IPS DF 19.7 (cell line): Measurements from ENCODE around the gene WIPI1.

ENCODE experiments used
- DNase-seq: peaks from one replicate; pipeline ENCODE4 v3.0.0-alpha.2; 2013; ENCODE audit warnings: low read depth, low spot score

The WIPI1 gene

DNA sequence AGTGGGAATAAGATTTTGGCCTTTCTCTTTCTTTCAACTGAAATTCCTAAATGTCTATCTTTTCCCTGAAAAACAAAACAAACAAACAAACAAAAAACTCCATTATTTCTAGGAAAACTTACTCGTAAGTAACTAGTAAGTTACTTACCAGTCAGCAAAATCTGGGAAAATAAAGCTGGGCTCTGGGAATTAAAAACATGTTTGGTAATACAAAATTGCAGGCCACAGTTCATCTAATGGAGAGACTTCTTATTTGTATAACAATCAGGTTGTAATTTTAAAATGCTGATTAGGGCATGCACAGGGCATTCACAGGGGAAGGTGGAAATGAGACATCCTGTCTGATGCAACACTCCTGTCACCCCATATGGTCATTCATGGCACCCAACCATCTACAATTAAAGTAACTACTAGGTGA, 3.8 kb upstream of the WIPI1 start:
- no peak for DNase-seq

DNA sequence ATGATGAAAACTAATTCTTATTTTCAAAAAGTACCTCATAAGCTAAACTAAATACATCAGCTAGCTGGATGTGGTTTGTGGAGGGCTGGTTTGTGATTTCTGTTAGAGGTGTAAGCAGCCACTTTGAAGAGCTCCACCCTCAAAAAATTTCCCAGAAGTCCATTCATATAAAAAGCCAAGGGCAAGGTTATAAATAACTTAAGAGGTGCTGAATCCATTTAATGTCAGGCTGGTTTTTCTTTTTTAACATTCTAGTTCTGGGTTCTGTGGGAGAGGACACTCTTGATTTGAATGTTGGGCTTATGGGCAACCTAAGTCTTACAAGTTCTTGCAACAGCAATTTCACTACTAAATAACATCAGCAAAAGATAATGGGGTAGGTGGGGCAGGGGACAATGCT, 3.4 kb upstream of the WIPI1 start:
- no peak for DNase-seq

DNA sequence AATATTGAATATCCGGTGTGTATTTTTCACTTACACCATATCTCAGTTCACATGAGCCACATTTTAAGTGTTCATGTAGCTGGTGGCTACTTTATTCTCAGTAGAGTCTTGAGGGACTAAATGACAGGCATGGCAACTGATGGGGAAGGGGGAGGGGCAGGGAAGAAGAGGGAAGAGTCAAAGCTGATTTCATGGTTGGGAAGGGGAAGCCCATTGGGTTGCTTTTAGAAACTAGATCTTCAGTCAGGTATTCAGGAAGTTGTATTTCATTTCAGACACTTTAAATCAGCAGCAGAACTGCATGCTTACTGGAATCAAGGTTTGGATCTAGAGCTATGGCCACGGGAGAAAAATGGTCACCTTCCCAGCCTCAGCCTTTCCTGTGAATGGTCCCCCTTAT, 2.9 kb upstream of the WIPI1 start:
- DNase-seq: no peak

DNA sequence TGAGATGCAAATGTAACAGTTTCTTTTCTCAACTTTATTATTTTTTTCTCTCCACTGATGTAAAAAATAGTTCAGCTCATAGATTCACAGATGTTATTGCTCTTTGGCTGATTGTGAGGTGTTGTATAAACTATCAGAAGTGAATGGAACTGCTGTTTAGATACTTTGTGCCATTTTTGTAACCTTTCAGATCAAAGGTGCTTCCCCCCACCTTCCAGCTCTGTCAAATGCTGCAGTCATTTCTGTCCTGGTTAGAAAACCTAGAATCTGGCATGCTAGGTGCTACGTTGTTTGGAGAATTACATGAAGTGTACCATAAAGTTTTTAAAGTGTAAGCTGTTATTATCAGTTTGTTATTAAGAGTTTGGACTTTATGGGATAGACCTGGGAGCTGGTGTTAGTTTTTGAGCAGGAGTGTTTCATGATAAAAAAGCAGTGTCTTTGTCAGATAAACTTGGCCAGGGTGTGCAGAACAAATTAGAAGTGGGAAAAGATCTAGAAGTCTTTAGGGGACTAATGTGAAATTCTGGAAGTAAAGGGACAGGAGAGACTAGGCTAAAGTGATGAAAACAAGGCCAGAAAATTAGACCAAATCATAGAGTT, 1.8 kb upstream of the WIPI1 start:
- DNase-seq: no peak

DNA sequence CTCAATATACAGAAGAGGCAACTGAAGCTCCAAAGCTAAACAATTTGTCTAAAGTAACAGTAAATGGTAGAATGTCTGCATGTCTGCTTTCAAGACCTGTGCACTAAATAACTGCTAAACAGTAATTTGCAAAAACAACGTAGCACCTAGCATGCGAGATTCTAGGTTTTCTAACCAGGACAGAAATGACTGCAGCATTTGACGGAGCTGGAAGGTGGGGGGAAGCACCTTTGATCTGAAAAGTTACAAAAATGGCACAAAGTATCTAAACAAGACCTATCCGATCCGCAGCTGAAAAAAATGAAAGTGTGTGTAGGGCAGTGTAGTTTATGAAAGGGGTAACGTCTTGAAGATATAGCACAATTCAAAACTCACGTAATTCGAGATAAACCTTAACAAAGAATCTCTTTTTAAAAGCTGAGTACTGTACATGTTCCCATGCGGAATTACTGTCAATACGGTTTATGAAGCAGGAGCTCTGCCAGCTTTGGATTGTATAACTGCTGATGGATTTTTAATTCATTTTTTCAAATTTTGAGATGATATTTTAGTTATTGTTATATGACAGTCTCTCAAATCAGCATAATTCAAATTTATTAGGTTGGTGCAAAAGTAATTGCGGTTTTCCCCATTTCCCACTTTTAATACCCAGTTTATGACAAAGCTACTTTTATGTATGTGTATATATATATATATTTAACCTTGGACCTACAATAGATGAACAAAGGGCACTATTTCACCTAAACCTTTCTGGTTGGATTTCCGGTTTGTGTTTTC, 1.2 kb upstream of the WIPI1 start:
- no peak for DNase-seq

DNA sequence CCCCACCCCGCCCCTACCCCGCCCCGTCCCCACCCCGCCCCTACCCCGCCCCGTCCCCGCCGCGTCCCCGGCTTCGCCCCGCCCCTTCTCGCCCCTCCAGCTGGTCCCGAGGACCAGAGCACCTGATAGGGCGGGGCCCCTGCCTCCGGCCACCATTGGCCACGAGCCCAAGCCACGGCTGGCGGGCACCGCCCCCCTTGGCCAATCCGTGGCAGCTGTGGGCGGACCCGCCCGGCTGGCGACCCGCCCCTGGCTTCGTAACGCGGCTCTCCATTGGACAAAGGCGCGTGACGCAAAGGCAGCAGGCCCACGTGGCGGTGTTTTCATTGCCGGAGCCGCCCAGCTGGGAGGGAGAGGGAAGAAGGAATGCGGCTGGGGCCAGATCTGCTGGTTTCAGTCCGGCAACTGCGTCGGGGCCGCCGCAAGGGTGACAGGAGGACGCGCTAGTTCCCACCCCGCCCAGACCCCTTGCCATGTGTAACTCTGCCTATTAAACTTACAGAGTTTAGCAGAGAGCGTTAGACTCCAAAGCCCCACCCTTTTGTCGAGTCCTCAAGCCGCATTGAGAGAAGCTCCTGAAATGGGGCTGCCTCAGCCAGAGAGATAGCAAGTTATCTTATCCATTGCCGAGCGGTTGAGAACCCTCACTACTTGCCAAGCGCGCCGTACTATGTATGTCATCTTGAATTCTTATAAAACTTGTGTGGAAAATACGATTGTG, 403 bp upstream of the WIPI1 start:
- DNase-seq: peak; percentile 84

DNA sequence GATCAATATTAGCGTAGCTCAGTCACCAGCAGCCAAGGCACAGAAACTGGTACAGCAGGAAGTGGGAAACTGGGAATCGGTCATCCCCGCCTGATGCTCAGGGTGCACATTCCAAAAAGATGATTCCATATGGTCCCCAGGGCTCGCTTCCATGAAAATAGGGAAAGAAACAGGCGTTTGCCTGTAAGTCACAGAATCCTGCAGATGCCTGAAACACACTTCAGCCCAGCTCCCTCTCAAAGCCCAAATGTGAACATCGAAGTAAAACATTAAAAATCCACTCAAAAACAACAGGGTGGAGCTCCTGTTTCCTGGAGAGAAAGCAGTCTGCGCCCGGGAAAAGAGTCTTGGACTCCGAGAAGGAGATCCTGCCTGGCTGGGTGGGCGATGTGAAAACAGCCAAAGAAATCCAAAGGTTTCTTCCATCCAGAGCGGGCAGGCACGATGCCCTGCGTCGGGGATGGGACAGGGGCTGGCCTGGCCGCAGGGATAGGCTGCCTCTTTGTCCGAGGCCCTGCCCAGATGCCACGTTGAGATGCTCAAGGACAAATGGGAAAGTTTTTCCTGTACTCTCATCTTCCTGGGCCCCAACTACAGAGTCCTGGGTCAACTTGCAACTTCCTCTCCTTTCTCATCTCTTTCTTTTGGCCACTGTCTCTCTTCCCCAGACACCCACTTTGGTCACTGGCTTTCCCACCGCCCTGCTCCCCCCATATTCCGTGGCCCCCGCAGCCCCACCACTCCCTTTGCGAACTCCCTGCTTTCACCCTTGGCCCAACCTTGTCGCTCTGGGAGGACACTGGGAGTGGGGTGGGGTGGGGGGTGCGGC, 743 bp downstream of the WIPI1 start:
- peak; percentile 64 for DNase-seq

DNA sequence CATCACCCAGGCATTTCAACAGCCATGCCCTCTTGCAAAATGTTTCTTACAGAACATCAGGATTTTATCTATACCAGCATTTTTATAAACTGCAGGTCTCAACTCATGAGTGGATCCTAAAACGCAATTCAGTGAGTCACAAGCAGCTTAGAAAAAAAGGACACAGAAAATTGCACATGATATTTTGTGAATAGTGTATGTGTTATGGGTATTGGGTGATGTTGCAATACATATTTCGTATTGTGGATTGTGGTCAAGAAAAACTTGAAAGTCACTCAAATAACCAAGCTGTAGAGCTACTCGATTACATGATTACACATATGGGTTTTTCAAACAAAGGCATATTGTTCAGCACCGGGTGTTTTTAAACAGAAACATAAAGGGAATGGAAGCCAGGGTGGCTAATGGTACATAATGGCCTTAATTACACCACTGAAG, 1.4 kb downstream of the WIPI1 start:
- no peak for DNase-seq

DNA sequence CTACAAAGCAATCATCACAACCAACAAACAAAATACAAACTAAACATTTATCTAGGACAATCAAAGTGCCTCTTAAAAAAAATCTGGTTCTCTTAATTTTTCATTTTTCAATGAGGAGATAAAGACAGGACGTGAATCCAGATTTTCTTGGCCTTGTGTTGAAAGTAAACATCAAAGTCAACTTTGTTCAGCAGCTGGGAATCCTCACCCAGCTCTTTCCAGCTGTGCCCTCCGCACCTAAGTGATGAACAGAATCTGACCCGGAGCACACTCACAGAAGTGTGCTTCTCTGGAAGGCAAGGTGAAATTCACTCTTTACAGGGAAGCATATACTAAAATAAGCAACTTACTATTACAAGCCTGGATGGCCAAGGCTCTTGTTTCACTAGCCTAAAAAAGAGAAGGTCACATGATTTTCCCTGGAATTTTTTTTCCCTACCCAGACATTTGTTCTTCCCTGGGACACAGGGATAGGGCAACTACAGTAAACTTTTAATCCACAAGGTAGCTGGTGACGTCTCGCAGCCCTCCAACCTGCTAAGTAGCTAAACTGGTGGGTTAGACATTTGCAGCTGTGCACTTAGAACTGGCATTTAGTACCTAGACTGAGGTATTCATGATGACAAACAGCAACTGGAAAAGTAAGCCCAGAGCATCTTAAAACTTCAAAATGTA, 3.2 kb downstream of the WIPI1 start:
- no peak for DNase-seq

DNA sequence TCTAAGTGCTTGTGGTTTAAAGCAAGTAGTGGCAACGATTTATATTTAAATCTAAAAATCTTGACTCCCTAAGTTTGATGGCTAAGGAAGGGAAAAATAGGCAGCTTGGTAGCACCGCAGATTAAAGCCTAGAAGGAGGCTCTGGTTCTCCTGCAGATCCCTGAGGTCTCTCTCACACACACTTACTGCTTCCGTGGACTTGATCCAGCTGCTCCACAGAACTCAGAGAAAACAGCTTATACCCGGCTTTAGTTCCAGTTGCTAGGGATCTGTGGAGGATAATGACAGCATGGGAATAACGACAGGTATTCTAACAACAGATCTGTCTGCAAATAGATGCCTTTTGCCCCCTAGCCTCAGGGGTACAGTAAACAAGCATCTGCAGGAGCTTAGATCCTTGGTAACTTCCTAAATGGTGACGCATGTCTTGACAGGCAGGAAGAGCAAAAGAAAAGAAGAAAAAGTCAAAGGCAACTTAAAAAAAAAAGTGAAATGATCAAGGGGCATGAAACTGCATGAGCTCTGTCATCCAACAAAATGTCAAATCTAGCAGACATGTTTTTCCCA, 4.5 kb downstream of the WIPI1 start:
- no peak for DNase-seq

DNA sequence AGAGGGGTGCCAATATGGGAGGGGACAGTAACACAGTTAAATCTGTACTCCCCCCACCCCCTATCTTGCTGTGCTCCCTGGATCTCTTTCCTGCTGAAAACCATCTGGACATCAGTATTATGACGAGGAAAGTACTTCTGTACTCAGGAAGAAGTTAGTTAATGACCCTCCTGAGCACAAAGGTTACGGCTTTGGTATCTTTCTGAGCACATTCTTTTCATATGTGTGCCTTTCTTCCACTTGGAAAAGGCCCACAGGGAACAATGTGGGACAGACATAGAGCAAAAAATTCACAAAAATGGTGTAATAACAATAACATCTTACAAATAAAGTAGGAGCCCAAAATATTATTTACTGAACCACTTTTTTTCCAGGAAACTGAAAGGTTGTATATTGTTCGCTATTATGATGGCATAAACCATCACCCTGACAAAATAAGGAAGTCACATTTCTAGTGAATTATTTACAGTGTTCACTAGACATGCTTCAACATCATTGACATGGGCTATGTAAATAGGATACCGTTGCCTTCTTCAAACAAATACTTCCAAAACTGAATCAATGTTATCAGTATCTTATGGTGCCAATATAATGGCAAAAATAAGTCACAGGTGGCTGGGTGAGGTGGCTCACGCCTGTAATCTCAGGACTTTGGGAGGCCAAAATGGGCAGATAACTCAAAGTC, 5.5 kb downstream of the WIPI1 start:
- no peak for DNase-seq

DNA sequence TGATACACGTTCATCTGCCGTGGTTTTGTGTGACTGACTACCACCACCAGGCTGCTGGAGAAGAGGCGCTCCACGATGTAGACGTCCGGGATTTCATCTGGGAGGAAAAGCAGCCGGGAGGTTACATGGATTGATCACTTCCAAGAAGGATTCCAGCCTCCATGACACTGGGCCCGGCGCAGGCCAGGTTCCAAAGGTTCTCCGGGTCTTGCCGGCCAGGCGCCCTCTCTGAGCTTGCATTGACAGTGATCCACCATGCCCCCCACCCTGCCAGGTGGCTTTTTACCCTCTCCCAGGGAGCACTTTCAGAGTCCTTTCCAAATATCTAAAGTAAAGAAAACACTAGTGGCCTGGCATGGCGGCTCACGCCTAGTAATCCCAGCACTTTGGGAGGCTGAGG, 6.5 kb downstream of the WIPI1 start:
- DNase-seq: no peak

DNA sequence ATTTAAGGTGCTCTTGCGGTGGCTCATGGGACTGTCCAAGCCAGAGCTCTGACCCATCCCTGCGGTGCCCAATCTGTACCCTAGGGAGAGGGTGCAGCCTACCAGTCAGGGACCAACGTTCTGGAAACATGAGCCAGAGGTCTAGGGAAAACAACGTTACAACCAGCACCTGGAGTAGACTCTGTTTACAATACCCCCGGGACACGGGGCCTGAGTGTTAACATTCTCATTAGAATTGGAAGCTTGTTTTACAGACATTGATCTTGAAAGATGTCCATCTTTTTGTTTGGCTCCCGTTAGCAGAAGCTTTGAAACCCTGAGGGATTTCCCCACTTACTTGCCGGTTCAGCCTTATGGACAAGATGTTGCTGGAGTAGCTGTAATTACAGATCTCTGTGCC, 6.9 kb downstream of the WIPI1 start:
- no peak for DNase-seq

DNA sequence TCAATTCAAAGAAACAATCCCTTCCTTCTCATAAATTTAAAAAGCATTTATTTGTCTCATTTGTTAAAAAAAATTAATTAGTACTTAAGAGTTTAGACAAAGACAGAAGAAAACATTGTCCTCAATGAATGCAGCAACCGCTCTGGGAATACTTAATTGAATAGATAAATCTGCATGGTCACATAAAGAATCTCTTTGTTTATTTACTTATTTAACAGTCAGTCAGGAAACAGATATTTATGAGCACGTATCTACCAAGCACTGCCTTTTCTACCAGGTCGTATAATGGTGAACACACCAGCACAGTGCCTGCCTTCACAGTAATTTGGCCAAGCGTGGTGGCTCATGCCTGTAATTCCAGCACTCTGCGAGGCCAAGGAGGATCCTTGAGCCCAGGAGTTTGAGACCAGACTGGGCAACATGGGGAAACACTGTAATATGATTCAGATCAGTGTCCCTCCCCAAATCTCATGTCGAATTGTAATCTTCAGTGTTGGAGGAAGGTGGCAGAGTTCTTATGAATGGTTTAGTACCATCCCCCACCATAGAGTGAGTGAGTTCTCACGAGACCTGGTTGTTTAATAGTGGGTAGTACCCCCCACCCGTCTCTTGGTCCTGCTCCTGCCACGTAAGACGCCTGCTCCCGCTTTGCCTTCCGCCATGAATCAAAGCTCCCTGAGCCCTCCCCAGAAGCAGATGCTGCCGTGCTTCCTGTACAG, 8.1 kb downstream of the WIPI1 start:
- DNase-seq: no peak

DNA sequence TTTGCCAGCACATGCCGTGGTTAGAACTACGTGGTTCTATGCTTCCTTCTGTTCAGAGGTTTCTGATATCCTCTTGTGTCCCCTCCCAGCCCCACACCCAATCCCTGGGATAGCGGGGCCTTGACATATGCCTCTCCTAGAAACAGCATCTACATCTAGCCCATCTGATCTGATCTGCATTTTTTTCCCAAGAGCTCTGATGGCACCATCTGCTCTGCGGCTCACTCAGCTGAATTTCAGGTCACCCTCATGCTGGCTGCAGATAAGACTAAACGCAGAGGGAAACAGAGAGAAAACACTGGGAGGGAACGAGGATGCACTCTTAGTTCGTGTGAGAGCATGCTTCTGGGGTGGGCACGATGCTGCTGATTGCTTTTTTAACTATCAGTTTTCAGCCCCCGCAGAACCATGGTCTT, 10.7 kb downstream of the WIPI1 start:
- DNase-seq: no peak

DNA sequence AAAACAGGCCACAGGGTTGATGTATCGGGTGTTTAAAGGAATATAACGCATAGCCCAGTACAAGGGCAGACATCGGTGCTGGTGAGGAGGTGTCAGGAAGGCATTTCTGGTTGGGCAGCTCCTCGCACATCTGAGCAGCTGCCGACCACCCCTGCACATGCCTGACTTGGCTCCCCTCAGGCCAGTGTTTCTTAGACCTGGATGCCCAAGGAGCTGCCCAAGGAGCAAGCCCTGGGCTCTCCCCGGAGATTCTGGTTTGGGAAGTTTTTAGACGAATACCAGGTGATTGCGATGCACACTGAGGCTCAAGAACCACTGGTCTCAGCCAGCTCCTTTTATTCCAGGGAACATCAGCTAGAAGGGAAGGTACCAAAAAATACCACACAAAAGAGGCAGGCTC, 11.6 kb downstream of the WIPI1 start:
- DNase-seq: no peak

DNA sequence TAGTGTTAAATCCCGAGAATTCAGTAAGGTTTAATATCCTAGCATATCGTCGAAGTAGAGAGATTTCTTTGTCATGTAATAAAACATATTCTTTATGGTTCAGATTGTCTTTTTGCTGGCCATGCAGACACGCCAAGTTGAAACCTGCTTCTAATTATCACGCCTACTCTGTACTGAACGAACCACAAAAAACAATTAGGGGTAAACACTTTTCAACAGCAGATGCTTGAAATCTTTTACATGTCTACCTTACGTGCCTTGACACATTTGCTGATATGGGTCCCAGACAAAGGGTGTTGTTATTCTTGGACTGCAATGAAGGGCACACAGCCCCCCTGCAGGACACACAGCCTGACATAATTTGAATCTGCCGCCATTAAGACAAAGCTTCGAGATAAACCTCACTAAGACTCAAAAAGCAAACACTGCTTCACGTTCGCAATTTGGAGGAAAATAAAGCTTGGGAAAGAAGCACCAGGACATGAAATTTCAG, 13.3 kb downstream of the WIPI1 start:
- DNase-seq: no peak

DNA sequence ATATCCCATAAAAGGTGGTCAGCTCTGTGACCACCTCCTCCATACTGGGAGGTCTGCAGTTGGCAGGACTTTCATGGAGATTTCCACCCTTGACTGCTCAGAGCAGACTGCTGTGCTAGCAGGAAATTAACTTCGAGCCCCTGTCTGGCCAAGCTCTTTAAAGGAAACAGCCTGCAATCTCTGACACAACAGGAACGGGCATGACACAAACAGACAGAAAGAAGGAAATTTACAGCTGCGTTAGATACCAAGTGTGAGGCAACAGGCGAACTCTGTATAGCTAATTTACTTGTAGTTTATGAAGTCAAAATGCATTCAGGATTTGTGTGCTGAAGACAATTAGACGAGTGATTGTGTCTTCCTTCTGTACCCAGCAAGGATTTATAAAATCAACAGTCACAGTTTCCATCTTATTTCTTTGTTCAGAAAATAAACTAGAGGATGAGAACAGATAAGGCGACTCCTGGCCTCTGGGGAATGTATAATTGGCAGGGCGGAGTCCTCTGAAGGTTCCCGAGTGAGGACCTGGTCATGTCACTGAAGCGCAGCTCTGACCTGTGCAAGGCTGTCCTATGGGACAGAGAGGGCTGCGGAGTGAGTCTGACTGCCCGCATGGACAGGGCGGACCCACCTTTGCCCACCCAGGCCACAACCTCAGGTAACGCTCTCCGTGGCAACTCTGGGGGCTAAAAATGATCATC, 16.1 kb downstream of the WIPI1 start:
- no peak for DNase-seq

DNA sequence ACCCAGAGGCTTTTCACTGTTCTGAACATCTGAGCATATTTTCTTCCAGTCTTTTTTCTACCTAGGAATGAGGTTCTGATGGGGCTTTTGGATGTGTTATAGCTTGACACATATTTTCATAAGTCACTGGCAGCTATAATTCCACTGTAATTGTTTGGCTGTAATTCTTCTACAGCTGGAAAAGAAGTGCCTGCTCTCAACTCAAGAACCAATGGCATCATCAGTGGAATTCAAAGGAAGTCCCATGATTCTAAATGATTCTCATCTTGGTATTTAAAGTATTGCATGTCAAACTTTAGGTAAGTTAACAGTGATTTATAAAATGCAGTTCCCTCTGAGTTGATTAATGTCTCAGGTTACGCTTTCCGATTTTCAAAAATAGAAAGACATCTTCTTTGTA, 16.8 kb downstream of the WIPI1 start:
- no peak for DNase-seq
